Measurements from ENCODE around the gene ZC3H8.
"Not testable (repeated sequence)": the region's sequence is repeated elsewhere in the genome, so short reads cannot be mapped to it uniquely, and the experiment has no call there.

The ZC3H8 gene

GRCh38 chr2:112257575-112257974, 2.7 kb upstream of the ZC3H8 start:
- DNase-seq, result no peak

- no peak for DNase-seq
These were observed 1.8 kb upstream of the ZC3H8 start for GRCh38 chr2:112256654-112257053.

- no peak for DNase-seq
These were observed 1.0 kb upstream of the ZC3H8 start for GRCh38 chr2:112255875-112256274.

- no peak for DNase-seq
These were observed 1.5 kb downstream of the ZC3H8 start for GRCh38 chr2:112253261-112253815.

GRCh38 chr2:112251271-112251670, 3.6 kb downstream of the ZC3H8 start:
- no peak for DNase-seq

GRCh38 chr2:112244854-112245253, 10.0 kb downstream of the ZC3H8 start:
- no peak for DNase-seq

GRCh38 chr2:112243233-112243632, 11.6 kb downstream of the ZC3H8 start:
- DNase-seq, result no peak

GRCh38 chr2:112242384-112242783, 12.5 kb downstream of the ZC3H8 start:
- DNase-seq, result no peak

GRCh38 chr2:112239862-112240261, 15.0 kb downstream of the ZC3H8 start:
- no peak for DNase-seq

- no peak for DNase-seq
These were observed 24.5 kb downstream of the ZC3H8 start for GRCh38 chr2:112230371-112230770.

GRCh38 chr2:112229348-112229747, 25.5 kb downstream of the ZC3H8 start:
- DNase-seq, result no peak

GRCh38 chr2:112220831-112221230, 34.0 kb downstream of the ZC3H8 start:
- DNase-seq, result no peak

GRCh38 chr2:112220186-112220585, 34.7 kb downstream of the ZC3H8 start:
- no peak for DNase-seq

- DNase-seq, result no peak
These were observed 37.0 kb downstream of the ZC3H8 start for GRCh38 chr2:112217854-112218253.

GRCh38 chr2:112216167-112216566, 38.7 kb downstream of the ZC3H8 start:
- no peak for DNase-seq

GRCh38 chr2:112207905-112208304, 46.9 kb downstream of the ZC3H8 start:
- DNase-seq, result not testable (repeated sequence)

GRCh38 chr2:112204411-112204810, 50.4 kb downstream of the ZC3H8 start:
- no peak for DNase-seq

GRCh38 chr2:112201696-112202430, 53.0 kb downstream of the ZC3H8 start:
- DNase-seq, result no peak

- no peak for DNase-seq
These were observed 55.7 kb downstream of the ZC3H8 start for GRCh38 chr2:112199188-112199587.

- no peak for DNase-seq
These were observed 56.1 kb downstream of the ZC3H8 start for GRCh38 chr2:112198780-112199179.

GRCh38 chr2:112197868-112198267, 57.0 kb downstream of the ZC3H8 start:
- DNase-seq, result no peak

- DNase-seq, result no peak
These were observed 58.9 kb downstream of the ZC3H8 start for GRCh38 chr2:112195950-112196349.

GRCh38 chr2:112195167-112195766, 59.6 kb downstream of the ZC3H8 start:
- no peak for DNase-seq

- no peak for DNase-seq
These were observed 60.4 kb downstream of the ZC3H8 start for GRCh38 chr2:112194482-112194881.

GRCh38 chr2:112194028-112194427, 60.8 kb downstream of the ZC3H8 start:
- no peak for DNase-seq

All from stimulated activated naive CD4-positive, alpha-beta T cell treated with Interleukin-2 at 50 U/mL for 16 hours (primary cell).